HG03095 (cell line): ENCODE results near the gene ZNF629.

Experiments used
- ATAC-seq: cut with Tn5 transposase; IDR thresholded peaks from one replicate; pipeline ENCODE4 v1.9.1; 2021; ENCODE audit warnings: moderate library complexity; ENCODE audit not compliant: unreplicated experiment

The ZNF629 gene

DNA sequence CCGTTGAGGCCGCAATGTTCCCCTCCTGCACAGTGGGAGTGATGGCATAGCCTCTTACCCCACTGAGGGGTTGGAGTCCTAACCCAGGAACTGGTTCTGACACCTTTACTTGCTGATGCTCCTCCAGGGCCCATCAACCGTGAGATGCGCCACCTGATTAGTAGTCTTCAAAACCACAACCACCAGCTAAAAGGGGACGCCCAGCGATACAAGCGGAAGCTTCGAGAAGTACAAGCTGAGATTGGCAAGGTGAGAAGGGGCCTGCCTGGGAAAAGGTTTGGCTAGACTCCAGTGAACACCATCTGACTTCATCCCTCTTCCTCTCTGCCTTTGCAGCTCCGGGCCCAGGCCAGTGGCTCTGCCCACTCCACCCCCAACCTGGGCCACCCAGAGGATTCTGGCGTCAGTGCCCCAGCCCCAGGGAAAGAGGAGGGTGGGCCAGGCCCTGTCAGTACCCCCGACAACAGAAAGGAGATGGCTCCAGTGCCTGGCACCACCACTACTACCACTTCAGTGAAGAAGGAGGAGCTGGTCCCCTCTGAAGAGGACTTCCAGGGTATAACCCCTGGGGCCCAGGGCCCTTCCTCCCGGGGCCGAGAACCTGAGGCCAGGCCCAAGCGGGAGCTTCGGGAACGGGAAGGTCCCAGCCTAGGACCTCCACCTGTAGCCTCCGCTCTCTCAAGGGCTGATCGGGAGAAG is 19.1 kb downstream of the ZNF629 start:
- ATAC-seq = no peak

DNA sequence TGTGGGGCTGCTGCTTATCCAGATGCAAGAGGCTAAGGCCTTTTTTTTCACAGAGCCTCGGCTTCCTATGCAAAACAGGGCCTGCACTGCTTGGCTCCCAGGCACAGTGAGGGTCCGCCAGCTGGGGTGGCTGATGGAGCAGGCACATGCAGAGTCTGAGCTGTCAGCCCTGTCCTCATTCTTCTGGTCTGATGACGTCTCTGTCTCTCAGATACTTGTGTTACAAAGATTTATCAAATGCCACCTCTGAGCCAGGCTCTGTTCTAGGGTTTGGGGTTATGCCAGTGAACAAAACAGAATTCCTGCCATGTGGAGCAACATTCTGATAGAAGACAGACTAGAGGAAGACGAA is 20.1 kb downstream of the ZNF629 start:
- no peak for ATAC-seq

DNA sequence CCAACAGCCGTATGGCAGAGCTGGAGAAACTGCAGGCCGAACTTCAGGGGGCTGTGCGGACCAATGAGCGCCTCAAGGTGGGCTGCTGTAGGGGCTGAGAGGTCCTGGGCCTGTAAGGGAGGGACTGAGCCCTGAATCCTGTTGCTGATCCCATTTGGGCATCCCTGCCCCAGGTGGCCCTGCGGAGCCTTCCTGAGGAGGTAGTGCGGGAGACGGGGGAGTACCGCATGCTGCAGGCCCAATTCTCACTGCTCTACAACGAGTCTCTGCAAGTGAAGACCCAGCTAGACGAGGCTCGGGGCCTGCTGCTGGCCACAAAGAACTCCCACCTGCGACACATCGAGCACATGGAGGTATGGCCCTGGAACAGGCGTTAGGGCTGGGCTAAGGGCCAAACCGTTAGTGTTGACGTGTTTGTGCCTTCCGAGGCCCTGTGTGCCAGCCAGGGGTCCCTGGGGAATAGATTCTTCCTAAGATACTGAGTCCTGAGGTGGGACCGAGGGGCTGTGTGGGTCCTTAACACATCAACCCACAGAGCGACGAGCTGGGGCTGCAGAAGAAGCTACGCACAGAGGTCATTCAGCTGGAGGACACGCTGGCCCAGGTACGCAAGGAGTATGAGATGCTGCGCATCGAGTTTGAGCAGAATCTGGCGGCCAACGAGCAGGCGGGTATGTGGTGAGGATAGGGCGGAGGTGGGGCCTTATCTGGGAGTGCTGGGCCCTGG is 20.6 kb downstream of the ZNF629 start:
- ATAC-seq = no peak

DNA sequence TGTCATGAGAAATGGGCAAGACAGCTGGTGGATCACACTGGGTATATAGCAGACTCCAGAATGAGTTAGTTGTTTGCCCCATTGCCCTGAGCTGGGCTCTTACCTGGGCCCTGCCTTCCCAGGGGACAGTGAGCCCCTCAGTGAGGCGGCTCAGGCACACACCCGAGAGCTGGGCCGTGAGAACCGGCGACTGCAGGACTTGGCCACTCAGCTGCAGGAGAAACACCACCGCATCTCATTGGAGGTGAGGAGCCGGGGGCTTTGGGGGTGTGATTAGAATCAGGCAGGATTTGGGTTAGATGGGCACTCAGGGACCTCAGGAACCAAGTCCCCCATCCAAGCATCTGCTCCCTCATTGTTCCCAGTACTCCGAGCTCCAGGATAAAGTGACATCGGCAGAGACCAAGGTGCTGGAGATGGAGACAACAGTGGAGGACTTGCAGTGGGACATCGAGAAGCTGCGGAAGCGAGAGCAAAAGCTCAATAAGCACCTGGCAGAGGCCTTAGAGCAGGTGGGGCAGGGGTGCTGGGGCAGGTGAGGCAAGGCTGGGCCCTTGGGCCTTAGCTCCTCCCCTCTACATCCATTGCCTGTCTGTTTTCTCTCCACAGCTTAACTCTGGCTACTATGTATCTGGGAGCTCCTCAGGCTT is 22.1 kb downstream of the ZNF629 start:
- no peak for ATAC-seq

DNA sequence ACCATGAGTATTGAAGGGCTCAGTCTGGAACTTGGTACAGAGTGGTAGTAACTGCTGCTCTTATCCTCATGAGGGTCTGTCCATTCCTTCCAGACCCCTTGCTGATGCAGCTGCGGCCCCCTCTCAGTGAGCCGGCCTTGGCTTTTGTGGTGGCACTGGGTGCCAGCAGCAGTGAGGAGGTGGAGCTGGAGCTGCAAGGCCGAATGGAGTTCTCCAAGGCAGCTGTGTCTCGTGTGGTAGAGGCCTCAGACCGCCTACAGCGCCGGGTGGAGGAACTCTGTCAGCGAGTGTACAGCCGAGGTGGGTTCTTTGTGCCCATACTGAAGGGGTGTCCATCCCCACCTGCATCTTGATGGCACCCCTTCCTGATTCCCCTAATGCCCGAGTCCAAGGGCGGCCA is 22.9 kb downstream of the ZNF629 start:
- no peak for ATAC-seq

DNA sequence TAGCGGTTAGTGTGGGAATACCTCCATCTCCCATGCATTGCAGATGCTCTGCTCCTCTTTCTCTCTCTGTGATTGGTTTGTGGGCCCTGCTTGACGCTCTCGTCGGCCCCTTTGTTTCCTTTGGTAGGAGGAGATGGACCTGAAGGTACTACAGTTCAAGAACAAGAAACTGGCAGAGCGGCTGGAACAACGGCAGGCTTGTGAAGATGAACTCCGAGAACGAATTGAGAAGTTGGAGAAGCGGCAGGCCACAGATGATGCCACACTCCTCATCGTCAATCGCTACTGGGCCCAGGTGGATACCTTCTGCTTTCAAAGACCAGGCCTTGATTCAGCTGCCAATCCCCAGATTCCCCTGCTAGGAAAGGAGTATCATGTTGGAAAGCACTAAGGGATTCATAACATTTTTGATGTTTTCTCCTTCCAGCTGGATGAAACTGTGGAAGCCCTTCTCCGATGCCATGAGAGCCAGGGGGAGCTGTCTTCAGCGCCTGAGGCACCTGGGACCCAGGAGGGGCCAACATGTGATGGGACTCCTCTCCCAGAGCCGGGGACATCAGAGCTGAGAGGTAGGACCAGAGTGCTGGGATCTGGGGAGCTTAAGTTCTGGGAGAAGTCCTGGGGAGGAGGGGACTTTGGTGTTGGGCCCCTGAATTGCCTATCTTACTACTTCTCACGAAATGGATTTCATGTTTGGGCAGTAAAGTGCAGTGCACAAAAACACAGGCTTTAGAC is 23.8 kb downstream of the ZNF629 start:
- no peak for ATAC-seq

DNA sequence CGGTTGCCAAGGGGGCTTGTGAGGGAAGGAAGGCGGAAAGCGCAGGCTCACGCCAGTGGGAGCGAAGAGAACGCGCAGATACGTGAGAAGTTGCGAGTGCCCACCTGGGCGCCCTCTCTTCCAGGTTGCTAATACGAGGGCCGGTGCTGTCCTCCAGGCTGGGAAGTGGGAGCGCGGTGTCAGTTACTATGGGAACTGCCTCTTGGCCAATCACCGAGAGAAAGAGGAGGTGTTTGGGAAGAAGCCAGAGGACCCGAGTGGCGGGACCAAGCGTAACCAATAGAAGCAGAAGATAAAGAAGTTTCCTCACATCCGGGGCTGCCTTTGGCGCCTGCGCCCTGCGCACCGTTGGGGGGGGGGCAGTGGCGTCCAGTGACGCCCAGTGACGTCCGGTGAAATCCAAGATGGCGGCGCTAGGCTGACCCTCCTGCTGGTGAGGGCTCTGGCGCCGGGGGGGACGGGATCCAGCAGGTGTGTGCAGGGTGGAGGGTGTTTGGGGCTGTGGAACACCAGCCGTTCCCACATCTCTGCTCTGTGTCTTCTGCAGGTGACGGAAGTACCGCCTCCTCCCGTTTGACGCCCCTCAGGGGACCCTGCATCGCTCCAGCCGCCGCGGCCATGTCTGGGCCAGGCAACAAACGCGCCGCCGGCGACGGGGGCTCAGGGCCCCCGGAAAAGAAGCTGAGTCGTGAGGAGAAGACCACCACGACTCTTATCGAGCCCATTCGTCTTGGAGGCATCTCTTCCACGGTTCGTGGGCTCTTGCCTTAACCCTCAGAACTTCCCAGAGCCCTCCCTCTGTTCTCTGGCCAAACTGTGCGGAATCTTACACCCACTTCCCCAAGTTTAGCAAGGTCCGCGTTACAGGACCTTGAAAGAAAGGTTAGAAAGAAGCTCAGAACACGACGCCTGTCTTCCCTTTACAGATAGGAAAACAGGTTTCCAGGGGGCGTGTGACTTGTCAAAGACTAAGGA is 24.8 kb downstream of the ZNF629 start, which contains the start of the genes CFAP119 and RNF40:
Gene CFAP119 (minus strand): TSS at position 135 of the 975 bp plus-strand sequence. CDS start 314 bp downstream, outside the sequence.
Gene RNF40 (plus strand): TSS at position 395 of the 975 bp plus-strand sequence. CDS start 224 bp downstream, at position 619.
- ATAC-seq = peak; percentile 79

DNA sequence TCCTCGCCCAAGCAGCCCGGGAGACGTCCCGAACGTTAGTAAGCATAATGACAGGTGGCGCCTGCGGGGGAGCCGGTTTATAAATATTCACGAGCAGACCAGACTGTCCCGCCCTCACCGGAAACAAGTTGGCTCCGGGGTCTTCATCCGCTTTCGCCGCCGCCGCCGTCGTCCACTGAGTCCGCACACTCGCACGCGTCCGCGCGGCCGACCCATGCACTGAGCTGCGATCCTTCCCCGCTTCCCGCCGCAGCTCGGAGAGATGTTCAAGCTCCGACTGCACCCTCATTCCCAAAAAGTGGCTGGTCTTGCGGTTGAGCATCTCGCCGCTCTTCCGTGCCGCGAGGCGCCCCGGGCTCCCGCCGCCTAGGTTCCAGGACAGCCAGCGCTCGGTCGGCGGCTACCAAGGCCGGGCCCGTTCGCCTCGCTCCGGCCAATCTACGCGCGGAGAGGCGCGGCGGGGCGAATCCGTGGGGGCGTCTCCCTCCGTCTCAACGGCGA is 25.5 kb downstream of the ZNF629 start:
- no peak for ATAC-seq

DNA sequence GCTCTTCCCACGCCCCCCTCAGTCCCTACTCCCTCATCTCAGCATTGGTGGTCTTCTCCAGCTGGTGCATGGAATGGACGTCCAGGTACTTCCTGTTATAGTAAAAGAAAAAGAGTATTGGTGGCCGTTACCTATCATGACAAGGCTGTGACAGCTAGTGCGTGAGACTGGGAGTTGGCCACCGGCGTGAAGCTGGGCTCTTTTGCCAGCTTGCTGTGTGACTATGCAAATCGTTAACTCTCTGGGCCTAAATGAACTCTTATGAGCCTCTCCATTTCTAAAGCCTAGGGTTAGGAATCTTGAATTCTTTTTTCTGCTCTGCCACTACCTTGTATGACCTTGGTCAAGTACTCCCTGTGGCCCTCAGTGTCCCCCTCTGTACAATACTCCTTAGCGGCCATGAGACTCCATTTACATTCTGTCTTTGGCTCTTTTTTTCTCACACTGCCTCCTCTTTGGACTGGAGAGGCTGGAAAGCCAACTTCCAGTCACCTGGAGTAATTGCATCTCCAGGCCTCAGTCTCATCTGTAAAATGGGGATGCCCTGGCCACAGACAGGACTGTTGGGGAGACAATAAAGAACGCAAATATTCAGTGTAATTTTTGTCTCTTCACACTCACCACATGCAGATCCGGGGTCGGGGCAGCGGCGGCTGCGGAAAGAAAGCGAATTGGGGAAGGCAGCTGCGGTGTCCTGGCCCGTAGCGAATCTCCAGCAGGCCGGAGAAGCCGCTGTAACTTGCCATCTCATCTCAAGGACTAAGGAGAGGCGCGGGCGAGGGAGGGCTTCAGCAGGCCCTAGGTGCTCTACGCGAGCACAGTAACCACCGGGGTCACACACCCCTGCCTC is 26.2 kb downstream of the ZNF629 start:
- ATAC-seq = no peak

DNA sequence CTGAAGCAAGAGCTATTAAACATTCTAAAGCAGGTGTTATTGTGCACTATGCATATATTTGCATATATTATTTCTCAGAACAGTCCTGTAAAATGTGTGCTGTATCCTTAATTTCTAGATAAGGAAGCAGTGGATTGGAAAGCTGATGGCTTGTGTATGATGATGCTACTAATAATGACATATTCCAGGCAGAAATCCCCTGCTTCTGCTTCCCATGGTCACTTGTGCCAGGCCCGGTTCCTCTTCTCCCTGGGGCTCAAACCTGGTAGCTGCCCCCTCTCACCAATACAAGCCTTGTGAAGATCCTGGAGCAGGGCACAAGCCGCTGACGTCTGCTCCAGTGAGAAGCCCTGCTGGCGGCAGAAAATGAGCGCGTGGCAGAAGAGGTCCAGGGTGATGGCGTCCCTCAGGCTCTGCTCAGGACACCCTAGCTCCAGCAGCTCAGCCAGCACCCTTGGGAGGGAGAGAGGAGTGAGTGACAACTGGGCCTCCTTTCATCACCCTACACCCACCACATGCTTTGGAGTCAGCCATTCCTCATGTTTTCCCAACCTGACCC is 26.9 kb downstream of the ZNF629 start:
- ATAC-seq = no peak

DNA sequence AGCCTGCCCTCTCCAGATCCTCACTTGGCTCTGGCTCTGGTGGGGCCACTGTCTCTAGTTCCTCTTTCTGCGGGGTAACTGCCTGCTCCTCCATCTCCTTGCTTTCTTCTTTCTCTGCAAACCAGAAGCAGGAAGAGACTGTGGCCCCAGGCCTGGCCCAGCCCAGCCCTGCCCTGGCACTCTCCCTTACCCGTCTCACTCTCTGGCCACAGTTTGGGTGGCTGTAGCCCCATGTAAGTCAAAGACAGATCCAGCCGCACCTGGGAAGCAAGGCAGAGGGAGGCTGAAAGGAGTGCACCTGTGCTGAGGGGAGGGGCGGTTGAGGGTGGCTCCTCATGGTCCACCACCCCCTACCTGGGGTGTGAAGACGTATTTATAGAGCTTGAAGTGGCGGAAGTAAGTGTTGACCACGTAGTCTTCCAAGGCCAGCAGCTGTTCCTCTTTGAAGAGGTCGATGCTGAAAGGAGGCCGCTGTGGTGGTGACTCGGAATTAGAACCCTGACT is 28.0 kb downstream of the ZNF629 start:
- no peak for ATAC-seq

DNA sequence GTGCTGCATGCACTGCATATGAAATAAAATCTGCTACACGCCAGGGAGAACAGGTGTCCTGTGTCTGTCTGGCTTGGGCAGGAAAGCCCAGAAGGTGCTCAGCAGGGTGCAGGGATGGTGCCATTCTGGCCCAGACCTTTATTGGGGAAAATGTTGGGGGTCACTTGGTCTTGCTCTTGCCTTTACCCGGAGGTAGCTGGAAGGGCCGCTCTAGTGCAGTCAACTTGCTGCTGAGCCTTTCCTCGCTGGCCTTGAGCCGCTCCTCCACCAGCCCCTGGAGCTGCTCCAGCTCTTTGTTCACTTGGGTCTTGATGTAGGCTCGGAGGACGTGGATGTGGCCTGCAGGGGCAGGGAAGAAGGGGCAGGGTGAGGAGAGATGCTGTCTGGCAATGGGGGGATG is 29.7 kb downstream of the ZNF629 start:
- ATAC-seq = no peak

DNA sequence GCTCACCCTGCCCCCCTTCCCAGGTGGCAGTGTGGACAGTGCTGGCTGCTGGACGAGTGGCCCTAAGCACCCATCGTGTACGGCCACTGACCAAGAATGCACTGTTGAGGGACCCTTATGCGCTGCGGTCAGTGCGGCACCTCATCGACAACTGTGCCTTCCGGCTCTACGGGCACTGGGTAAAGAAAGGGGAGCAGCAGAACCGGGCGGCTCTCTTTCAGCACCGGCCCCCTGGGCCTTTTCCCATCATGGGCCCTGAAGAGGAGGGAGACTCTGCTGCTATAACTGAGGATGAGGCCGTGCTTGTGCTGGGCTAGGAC is 30.3 kb downstream of the ZNF629 start:
- no peak for ATAC-seq

DNA sequence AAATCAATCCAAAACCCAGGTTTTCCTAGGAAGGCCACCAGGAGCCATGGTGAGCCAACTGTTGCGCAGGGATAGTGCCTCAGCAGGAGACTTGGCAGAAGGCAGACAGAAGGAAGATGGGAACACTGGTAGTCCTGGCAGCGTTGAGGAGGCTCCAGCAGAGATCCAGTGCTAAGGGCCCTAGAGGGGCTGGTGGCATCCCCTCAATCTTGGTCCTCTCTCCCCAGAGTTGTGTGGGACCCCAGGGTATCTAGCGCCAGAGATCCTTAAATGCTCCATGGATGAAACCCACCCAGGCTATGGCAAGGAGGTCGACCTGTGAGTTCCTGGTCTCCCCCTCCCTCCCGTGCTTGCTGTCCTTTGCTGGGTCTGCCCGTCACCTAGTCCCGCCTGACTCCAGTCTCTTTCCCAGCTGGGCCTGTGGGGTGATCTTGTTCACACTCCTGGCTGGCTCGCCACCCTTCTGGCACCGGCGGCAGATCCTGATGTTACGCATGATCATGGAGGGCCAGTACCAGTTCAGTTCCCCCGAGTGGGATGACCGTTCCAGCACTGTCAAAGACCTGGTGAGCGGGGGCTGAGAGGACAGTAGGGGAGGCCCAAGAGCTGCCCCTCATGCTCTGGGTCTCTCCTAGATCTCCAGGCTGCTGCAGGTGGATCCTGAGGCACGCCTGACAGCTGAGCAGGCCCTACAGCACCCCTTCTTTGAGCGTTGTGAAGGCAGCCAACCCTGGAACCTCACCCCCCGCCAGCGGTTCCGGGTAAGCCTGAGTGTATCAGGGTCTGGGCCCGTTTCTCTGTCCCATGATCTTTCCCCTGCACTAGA is 30.8 kb downstream of the ZNF629 start:
- ATAC-seq = no peak

DNA sequence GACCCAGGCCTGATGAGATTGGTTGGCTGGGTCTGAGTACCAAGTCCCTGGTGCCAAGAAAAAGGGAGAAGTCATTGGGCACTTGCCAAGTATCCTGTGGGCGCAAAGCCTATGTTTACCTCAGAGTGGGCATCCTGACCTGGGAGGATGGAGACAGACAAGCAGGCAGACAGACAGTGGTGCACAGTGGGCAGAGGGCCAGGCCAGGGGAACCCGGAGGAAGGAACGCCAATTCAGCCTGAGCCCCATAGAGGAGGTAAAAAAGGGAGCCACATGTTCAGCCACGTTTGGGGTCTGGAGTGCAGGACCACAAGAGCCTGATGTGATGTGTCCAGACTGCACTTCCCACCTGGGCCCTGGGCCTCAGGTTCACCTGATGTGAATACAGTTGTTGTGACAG is 33.4 kb downstream of the ZNF629 start:
- no peak for ATAC-seq

DNA sequence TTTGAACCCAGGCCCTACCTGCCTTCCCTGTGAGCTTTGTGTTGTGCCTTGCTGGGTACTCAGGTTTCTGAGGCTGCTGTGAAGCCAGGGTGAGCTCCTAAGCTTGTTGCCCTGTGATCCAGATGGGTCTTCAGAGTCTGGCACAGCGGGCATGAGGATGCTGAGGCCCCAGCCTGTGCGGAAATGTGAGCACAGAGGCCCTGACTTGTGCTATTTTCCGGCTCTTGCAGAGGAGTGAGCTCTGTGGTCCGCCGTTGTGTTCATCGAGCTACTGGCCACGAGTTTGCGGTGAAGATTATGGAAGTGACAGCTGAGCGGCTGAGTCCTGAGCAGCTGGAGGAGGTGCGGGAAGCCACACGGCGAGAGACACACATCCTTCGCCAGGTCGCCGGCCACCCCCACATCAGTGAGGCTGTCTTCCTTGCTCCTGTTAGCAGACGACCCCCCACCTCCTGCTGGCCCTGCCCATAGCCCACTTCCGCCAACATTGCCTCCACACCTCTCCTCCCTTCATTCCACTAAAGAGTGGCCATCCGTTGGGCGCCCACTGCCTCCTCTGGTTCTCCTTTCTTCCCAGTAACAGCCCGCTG is 36.0 kb downstream of the ZNF629 start:
- no peak for ATAC-seq

DNA sequence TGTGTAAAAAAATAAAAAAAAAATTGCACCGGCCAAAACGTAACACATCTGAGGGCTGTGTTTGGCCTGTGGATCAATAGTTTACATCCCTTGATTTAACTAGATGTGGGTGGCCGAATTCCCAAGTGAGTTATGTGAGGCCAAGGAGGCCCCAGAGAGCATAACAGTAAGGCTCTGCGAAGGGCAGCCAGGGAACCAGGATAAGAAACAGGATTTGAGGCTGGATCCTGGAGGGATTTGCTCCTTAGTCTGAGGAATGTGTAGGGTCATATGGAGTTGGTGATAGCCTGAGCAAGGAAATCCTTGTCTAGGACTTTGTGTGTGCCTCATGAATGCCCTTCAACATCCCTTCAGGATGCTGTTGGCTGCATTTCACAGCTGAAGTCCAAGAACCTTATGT is 36.8 kb downstream of the ZNF629 start:
- ATAC-seq = no peak
